Tibial nerve (tissue), 3 donors: Measurements from ENCODE around the gene PRR20D.
"Not testable (repeated sequence)": the region's sequence is repeated elsewhere in the genome, so short reads cannot be mapped to it uniquely, and the experiment has no call there.

Experiments
- CTCF ChIP-seq, 5 experiments: fragments of 200-600 bp in 3 of 5; fragments of 450-650 bp in 2 of 5; sonication (generic) in 3 of 5; IDR thresholded peaks; one replicate each; pipeline ENCODE4 v1.5.1; 2016 to 2019; ENCODE audit warnings: antibody characterized with exemption in 5 of 5, mild to moderate bottlenecking in 3 of 5, moderate library complexity in 2 of 5
- POLR2A ChIP-seq, 2 donors: fragments of 450-650 bp; IDR thresholded peaks; one replicate each; pipeline ENCODE4 v1.6.1; 2017; ENCODE audit warnings: antibody characterized with exemption in 2 of 2, mild to moderate bottlenecking in 2 of 2, moderate library complexity in 2 of 2

- TF ChIP-seq CTCF, POLR2A (IDR thresholded peaks at IDR 0.05): not testable (repeated sequence)
Observed at GRCh38 chr13:57147188-57147587, 13.2 kb upstream of the PRR20D start, which contains the start of gene PRR20B.
